ENCODE measurements around the gene ELOA2.
"Not testable (repeated sequence)": the region's sequence is repeated elsewhere in the genome, so short reads cannot be mapped to it uniquely, and the experiment has no call there.

Gene ELOA2, protein sequence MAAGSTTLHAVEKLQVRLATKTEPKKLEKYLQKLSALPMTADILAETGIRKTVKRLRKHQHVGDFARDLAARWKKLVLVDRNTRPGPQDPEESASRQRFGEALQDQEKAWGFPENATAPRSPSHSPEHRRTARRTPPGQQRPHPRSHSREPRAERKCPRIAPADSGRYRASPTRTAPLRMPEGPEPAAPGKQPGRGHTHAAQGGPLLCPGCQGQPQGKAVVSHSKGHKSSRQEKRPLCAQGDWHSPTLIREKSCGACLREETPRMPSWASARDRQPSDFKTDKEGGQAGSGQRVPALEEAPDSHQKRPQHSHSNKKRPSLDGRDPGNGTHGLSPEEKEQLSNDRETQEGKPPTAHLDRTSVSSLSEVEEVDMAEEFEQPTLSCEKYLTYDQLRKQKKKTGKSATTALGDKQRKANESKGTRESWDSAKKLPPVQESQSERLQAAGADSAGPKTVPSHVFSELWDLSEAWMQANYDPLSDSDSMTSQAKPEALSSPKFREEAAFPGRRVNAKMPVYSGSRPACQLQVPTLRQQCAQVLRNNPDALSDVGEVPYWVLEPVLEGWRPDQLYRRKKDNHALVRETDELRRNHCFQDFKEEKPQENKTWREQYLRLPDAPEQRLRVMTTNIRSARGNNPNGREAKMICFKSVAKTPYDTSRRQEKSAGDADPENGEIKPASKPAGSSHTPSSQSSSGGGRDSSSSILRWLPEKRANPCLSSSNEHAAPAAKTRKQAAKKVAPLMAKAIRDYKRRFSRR

GRCh38 chr18:47035156-47035671 lies at the start of gene ELOA2:
Gene ELOA2, minus strand, starts transcription at chr18:47035621. Its CDS starts 357 bp downstream, at chr18:47035264.
- no peak for TF ChIP-seq POLR2A (IDR thresholded peaks at IDR 0.05; ENCODE audit: low read depth, low read length)
- no peak for FAIRE-seq
- DNase-seq (ENCODE audit: insufficient read length, low spot score): no peak

GRCh38 chr18:47081578-47081977 lies 46.2 kb upstream of the ELOA2 start:
- no peak for DNase-seq (ENCODE audit: insufficient read length, low spot score)
- TF ChIP-seq POLR2A (IDR thresholded peaks at IDR 0.05; ENCODE audit: low read depth, low read length): no peak
- FAIRE-seq: no peak

- no peak for TF ChIP-seq POLR2A (IDR thresholded peaks at IDR 0.05; ENCODE audit: low read depth, low read length)
- no peak for FAIRE-seq
- DNase-seq (ENCODE audit: insufficient read length, low spot score): no peak
Observed at GRCh38 chr18:47080872-47081271, 45.5 kb upstream of the ELOA2 start.

- DNase-seq (ENCODE audit: insufficient read length, low spot score) (no peak), FAIRE-seq (no peak)
- TF ChIP-seq POLR2A (IDR thresholded peaks at IDR 0.05; ENCODE audit: low read depth, low read length): no peak
Observed at GRCh38 chr18:47077111-47077510, 41.7 kb upstream of the ELOA2 start.

- FAIRE-seq (peak; percentile 55), DNase-seq (ENCODE audit: insufficient read length, low spot score) (peak; percentile 45)
- no peak for TF ChIP-seq POLR2A (IDR thresholded peaks at IDR 0.05; ENCODE audit: low read depth, low read length)
Observed at GRCh38 chr18:47075098-47075883, 39.9 kb upstream of the ELOA2 start.

GRCh38 chr18:47067648-47068047 lies 32.2 kb upstream of the ELOA2 start:
- TF ChIP-seq POLR2A (IDR thresholded peaks at IDR 0.05; ENCODE audit: low read depth, low read length): no peak
- FAIRE-seq (no peak), DNase-seq (ENCODE audit: insufficient read length, low spot score) (no peak)

GRCh38 chr18:47063096-47063495 lies 27.7 kb upstream of the ELOA2 start:
- no peak for DNase-seq (ENCODE audit: insufficient read length, low spot score)
- TF ChIP-seq POLR2A (IDR thresholded peaks at IDR 0.05; ENCODE audit: low read depth, low read length): no peak
- no peak for FAIRE-seq

DNA sequence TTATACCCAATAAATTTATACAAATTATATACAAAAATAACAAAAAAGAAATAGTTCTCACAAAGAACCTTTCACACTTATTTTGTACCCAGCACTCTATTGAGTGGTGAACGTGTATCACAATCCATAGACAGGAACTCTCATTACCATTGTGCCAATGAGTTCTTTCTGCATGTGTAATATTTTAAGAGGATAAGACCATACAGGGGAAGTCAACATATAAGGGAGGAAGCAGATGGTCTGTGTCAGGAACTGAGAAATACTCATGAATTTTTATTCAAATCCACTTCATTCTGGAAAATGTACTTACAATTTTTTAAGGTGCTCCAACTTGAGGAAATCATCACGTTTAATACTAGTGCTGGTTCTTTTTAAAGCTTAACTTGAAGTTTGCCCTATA lies 27.1 kb upstream of the ELOA2 start:
- FAIRE-seq (no peak), DNase-seq (ENCODE audit: insufficient read length, low spot score) (no peak)
- TF ChIP-seq POLR2A (IDR thresholded peaks at IDR 0.05; ENCODE audit: low read depth, low read length): no peak

GRCh38 chr18:47054369-47054768 lies 18.9 kb upstream of the ELOA2 start:
- no peak for DNase-seq (ENCODE audit: insufficient read length, low spot score)
- no peak for FAIRE-seq
- TF ChIP-seq POLR2A (IDR thresholded peaks at IDR 0.05; ENCODE audit: low read depth, low read length): no peak

- FAIRE-seq (peak; percentile 33), DNase-seq (ENCODE audit: insufficient read length, low spot score) (no peak)
- TF ChIP-seq POLR2A (IDR thresholded peaks at IDR 0.05; ENCODE audit: low read depth, low read length): no peak
Observed at GRCh38 chr18:47050468-47050867, 15.0 kb upstream of the ELOA2 start.

- DNase-seq (ENCODE audit: insufficient read length, low spot score) (no peak), FAIRE-seq (no peak)
- TF ChIP-seq POLR2A (IDR thresholded peaks at IDR 0.05; ENCODE audit: low read depth, low read length): no peak
Observed at GRCh38 chr18:47040982-47041381, 5.6 kb upstream of the ELOA2 start.

- FAIRE-seq: no peak
- no peak for DNase-seq (ENCODE audit: insufficient read length, low spot score)
- no peak for TF ChIP-seq POLR2A (IDR thresholded peaks at IDR 0.05; ENCODE audit: low read depth, low read length)
Observed at GRCh38 chr18:47036927-47037578, 1.6 kb upstream of the ELOA2 start.

GRCh38 chr18:47036298-47036874 lies 965 bp upstream of the ELOA2 start:
- no peak for DNase-seq (ENCODE audit: insufficient read length, low spot score)
- no peak for FAIRE-seq
- no peak for TF ChIP-seq POLR2A (IDR thresholded peaks at IDR 0.05; ENCODE audit: low read depth, low read length)

DNA sequence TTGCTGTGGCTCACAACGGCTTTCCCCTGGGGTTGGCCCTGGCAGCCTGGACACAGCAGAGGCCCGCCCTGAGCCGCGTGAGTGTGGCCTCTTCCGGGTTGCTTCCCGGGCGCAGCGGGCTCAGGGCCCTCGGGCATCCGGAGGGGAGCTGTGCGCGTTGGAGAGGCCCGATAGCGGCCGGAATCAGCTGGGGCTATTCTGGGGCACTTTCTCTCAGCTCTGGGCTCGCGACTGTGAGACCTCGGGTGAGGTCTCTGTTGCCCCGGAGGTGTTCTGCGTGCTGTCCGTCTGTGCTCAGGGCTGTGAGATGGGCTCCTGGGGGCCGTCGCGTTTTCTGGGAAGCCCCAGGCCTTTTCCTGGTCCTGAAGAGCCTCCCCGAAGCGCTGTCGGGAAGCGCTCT lies 830 bp downstream of the ELOA2 start:
- not testable (repeated sequence) for DNase-seq (ENCODE audit: insufficient read length, low spot score)

More for the DNA sequence above, 830 bp downstream of the ELOA2 start:
- not testable (repeated sequence) for FAIRE-seq
